Tibial artery (tissue), 4 donors: ENCODE measurements around the gene LRPAP1.
"Not testable (repeated sequence)": the region's sequence is repeated elsewhere in the genome, so short reads cannot be mapped to it uniquely, and the experiment has no call there.

Experiments used
- DNase-seq, 2 donors: peaks; one replicate each; pipeline ENCODE4 v3.0.0-alpha.2; 2019
- H3K27ac ChIP-seq, 2 donors: fragments of 200-600 bp; sonication (generic) in 1 of 2; 1 replicate in 1 of 2; 2 replicates in 1 of 2; pipeline ENCODE4 v1.5.1; 2018 to 2019; ENCODE audit warnings: mild to moderate bottlenecking in 1 of 2
- H3K27me3 ChIP-seq, 2 donors: fragments of 200-600 bp; sonication (generic) in 1 of 2; one replicate each; pipeline versions ENCODE4 v1.5.1 to v1.6.0; 2016 to 2019
- H3K36me3 ChIP-seq, 3 donors: fragments of 200-600 bp; sonication (generic) in 2 of 3; one replicate each; pipeline ENCODE4 v1.5.1; 2016 to 2019; ENCODE audit warnings: mild to moderate bottlenecking in 2 of 3
- H3K4me1 ChIP-seq, 4 donors: fragments of 200-600 bp; sonication (generic) in 2 of 4; 1 replicate in 3 of 4; 2 replicates in 1 of 4; pipeline ENCODE4 v1.5.1; 2016 to 2019
- H3K4me3 ChIP-seq, 2 donors: fragments of 200-600 bp; sonication (generic) in 1 of 2; 1 replicate in 1 of 2; 2 replicates in 1 of 2; pipeline ENCODE4 v1.5.1; 2018 to 2019; ENCODE audit warnings: mild to moderate bottlenecking in 2 of 2
- H3K9me3 ChIP-seq, 3 donors: fragments of 200-600 bp; sonication (generic) in 1 of 3; one replicate each; pipeline ENCODE4 v1.5.1; 2016 to 2019
- CTCF ChIP-seq, 2 experiments: fragments of 200-600 bp in 1 of 2; fragments of 450-650 bp in 1 of 2; IDR thresholded peaks; one replicate each; pipeline ENCODE4 v1.5.1; 2017 to 2019; ENCODE audit warnings: antibody characterized with exemption in 2 of 2, mild to moderate bottlenecking in 1 of 2, moderate library complexity in 1 of 2
- intact Hi-C: fragments of 100-400 bp; cut with DNase I; formaldehyde crosslinking; loops from one replicate; pipeline ENCODE4 v1.15.0; 2023; ENCODE audit warnings: low total_unique reads

LRPAP1 gene

DNA sequence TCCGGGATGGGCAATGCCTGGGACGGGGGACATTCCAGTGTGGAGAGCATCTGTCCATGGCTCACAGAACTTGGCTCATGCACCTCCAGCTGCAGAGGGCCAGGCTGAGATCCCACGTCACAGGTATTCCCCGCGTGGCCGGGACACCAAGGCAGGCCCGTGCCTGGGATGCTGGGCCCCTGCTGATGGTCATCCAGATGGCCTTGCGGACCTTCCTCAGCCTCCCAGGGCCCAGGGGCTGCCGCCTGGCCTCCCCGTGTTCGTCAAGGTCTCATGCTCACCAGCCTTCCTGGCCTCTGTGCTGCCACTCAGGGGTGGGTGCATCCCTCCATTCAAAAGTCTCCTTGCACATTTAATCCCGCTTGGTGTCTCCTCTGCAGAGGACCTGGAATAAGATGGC, 40.9 kb upstream of the LRPAP1 start:
- intact Hi-C loops: no loop called here

GRCh38 chr4:3572363-3572762, 40.1 kb upstream of the LRPAP1 start:
- no peak for TF ChIP-seq CTCF (IDR thresholded peaks at IDR 0.05)
- intact Hi-C loops: no loop called here
- peaks cover 0 to 8% (median 0%) of the 10 kb centered on the region in 4 donors for H3K4me1 ChIP-seq
- H3K4me3 ChIP-seq: no peak overlapping the region
- no peak for DNase-seq
- no peaks in the 10 kb centered on the region for H3K9me3 ChIP-seq
- no peak overlapping the region for H3K27ac ChIP-seq
- peaks cover 0 to 10% of the 10 kb centered on the region in 2 donors for H3K27me3 ChIP-seq
- no peaks in the 10 kb centered on the region for H3K36me3 ChIP-seq

More for the DNA sequence above, 40.9 kb upstream of the LRPAP1 start:
- DNase-seq: no peak
- Histone ChIP-seq H3K36me3 (no peaks in the 10 kb centered on the region), H3K4me1 (peaks cover 0 to 10% (median 0%) of the 10 kb centered on the region in 4 donors), H3K27me3 (peaks cover 0 to 10% of the 10 kb centered on the region in 2 donors), H3K9me3 (no peaks in the 10 kb centered on the region), H3K4me3 (no peak overlapping the region), H3K27ac (no peak overlapping the region)
- no peak for TF ChIP-seq CTCF (IDR thresholded peaks at IDR 0.05)

DNA sequence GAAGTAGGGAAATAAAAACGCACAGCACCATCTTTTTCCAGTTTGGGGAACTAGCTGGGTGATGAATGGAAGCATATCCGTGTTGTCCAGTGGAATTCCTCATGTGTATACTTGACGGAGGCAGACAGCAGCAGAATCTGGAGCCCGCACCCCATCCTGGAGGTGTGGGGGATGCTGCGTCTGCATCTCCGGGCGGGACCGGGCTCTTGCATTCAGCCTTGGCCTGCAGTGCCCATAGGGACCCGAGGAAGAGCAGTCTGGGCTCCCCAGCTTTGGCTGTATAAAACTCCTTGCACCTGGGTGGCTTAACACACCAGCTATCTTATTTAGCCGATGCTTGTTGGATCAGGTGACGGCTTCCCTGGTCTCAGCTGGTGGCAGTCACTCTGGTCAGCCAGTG, 39.7 kb upstream of the LRPAP1 start:
- Histone ChIP-seq H3K9me3 (no peaks in the 10 kb centered on the region), H3K4me1 (peaks cover 0 to 4% (median 0%) of the 10 kb centered on the region in 4 donors), H3K36me3 (no peaks in the 10 kb centered on the region), H3K27me3 (peaks cover 0 to 10% of the 10 kb centered on the region in 2 donors), H3K4me3 (no peak overlapping the region), H3K27ac (no peak overlapping the region)
- no peak for DNase-seq
- no peak for TF ChIP-seq CTCF (IDR thresholded peaks at IDR 0.05)
- intact Hi-C loops: no loop called here

DNA sequence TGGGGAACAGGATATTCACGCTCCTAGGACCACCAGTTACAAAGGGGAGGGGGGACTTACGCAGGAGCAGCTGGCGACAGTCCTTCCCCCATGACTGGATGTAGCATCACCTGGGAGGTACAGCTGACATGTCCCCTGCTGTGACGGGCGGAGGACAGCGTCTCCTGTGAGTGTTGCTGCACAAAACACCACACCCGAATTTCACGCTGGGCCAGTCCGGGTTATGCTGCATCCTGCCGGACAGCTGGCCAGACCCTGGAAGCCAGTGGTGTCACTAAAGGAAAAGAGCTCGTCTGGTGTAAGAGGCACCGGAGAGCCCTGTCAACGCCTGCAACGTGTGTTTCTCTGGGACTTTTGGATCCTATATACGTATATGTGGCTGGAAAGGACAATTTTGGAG, 38.7 kb upstream of the LRPAP1 start:
- H3K4me3 ChIP-seq, H3K9me3 ChIP-seq, DNase-seq, H3K36me3 ChIP-seq, intact Hi-C loops, H3K27ac ChIP-seq, H3K27me3 ChIP-seq, H3K4me1 ChIP-seq: not testable (repeated sequence)

GRCh38 chr4:3569611-3570010, 37.4 kb upstream of the LRPAP1 start:
- not testable (repeated sequence) for H3K4me3 ChIP-seq, H3K27ac ChIP-seq, H3K27me3 ChIP-seq, DNase-seq, H3K4me1 ChIP-seq, H3K36me3 ChIP-seq, H3K9me3 ChIP-seq
- intact Hi-C loops: loop anchor here (10.0 kb wide), 1 partner anchor 305 kb away; no protein-coding TSS in a partner anchor

- not testable (repeated sequence) for H3K9me3 ChIP-seq, H3K4me1 ChIP-seq, H3K27ac ChIP-seq, H3K4me3 ChIP-seq, H3K27me3 ChIP-seq, H3K36me3 ChIP-seq
- DNase-seq: peak in 1 of 2 donors; percentile 52
- intact Hi-C loops: loop anchor here (10.0 kb wide), 1 partner anchor 308 kb away; no protein-coding TSS in a partner anchor
Observed at GRCh38 chr4:3566701-3567100, 34.5 kb upstream of the LRPAP1 start.

GRCh38 chr4:3566301-3566700, 34.1 kb upstream of the LRPAP1 start:
- H3K9me3 ChIP-seq, H3K4me3 ChIP-seq, H3K27me3 ChIP-seq, H3K4me1 ChIP-seq, H3K27ac ChIP-seq, H3K36me3 ChIP-seq: not testable (repeated sequence)
- DNase-seq: peak in 1 of 2 donors; percentile 39
- intact Hi-C loops: loop anchor here (10.0 kb wide), 1 partner anchor 308 kb away; no protein-coding TSS in a partner anchor
- TF ChIP-seq CTCF (IDR thresholded peaks at IDR 0.05): peak; percentile 14 to 49

GRCh38 chr4:3564948-3565347, 32.7 kb upstream of the LRPAP1 start:
- H3K27me3 ChIP-seq, H3K36me3 ChIP-seq, H3K27ac ChIP-seq, H3K4me3 ChIP-seq, H3K9me3 ChIP-seq, H3K4me1 ChIP-seq: not testable (repeated sequence)
- DNase-seq: peak in 1 of 2 donors; percentile 40
- intact Hi-C loops: loop anchor here (10.0 kb wide), 1 partner anchor 310 kb away; no protein-coding TSS in a partner anchor
